Loucy (cell line): Measurements from ENCODE around the gene FRMD4A.

Experiments
- H2AFZ ChIP-seq: fragments of 200-600 bp; sonication (generic); 2 replicates; pipeline ENCODE4 v1.6.0; 2016; ENCODE audit warnings: antibody characterized with exemption, mild to moderate bottlenecking, low read length, moderate library complexity
- H3F3A ChIP-seq: fragments of 200-600 bp; 2 replicates; pipeline ENCODE4 v1.6.0; 2016; ENCODE audit warnings: antibody characterized with exemption, low read depth, mild to moderate bottlenecking
- H3K27me3 ChIP-seq: fragments of 200-600 bp; sonication (generic); 2 replicates; pipeline ENCODE4 v1.6.1; 2014; ENCODE audit warnings: low read length, mild to moderate bottlenecking; ENCODE audit not compliant: insufficient read depth, poor library complexity, severe bottlenecking
- H3K36me3 ChIP-seq: fragments of 200-600 bp; sonication (generic); 2 replicates; pipeline ENCODE4 v1.6.1; 2016; ENCODE audit warnings: low read length; ENCODE audit not compliant: insufficient read depth
- H3K4me1 ChIP-seq: fragments of 200-600 bp; sonication (generic); 2 replicates; pipeline ENCODE4 v1.5.1; 2014; ENCODE audit warnings: low read length, mild to moderate bottlenecking; ENCODE audit not compliant: insufficient read depth, poor library complexity, severe bottlenecking
- H3K4me2 ChIP-seq: fragments of 200-600 bp; sonication (generic); 2 replicates; pipeline ENCODE4 v1.6.0; 2014; ENCODE audit warnings: antibody characterized with exemption, low read length, low read depth, mild to moderate bottlenecking; ENCODE audit not compliant: poor library complexity, severe bottlenecking
- H3K4me3 ChIP-seq: fragments of 200-600 bp; sonication (generic); 2 replicates; pipeline ENCODE4 v1.5.1; 2014; ENCODE audit warnings: low read length, mild to moderate bottlenecking, mixed read lengths; ENCODE audit not compliant: poor library complexity, severe bottlenecking
- H3K79me2 ChIP-seq: fragments of 200-600 bp; sonication (generic); 2 replicates; pipeline ENCODE4 v1.6.1; 2014; ENCODE audit warnings: low read length; ENCODE audit not compliant: insufficient read depth
- H3K9ac ChIP-seq: fragments of 200-600 bp; sonication (generic); 2 replicates; pipeline ENCODE4 v1.6.0; 2014; ENCODE audit warnings: mild to moderate bottlenecking, low read depth, low read length, moderate library complexity; ENCODE audit not compliant: poor library complexity, severe bottlenecking
- H3K9me2 ChIP-seq: fragments of 200-600 bp; sonication (generic); replicated peaks from 2 replicates; pipeline ENCODE4 v1.6.1; 2016; ENCODE audit warnings: low read depth, low read length, mixed read lengths
- H3K9me3 ChIP-seq: fragments of 200-600 bp; sonication (generic); 2 replicates; pipeline ENCODE4 v1.6.1; 2014; ENCODE audit warnings: mild to moderate bottlenecking, antibody characterized with exemption, low read length, low read depth; ENCODE audit not compliant: insufficient read depth
- H4K20me1 ChIP-seq: fragments of 200-600 bp; sonication (generic); 2 replicates; pipeline ENCODE4 v1.6.0; 2014; ENCODE audit warnings: antibody characterized with exemption, low read length, mild to moderate bottlenecking; ENCODE audit not compliant: insufficient read depth, poor library complexity, severe bottlenecking
- CTCF ChIP-seq: fragments of 200-600 bp; sonication (generic); conservative IDR thresholded peaks from 2 replicates; pipeline ENCODE4 v1.5.1; 2014; ENCODE audit warnings: mild to moderate bottlenecking, antibody characterized with exemption, low read length
- EZH2phosphoT487 ChIP-seq: fragments of 200-600 bp; IDR thresholded peaks from 2 replicates; pipeline ENCODE4 v1.6.1; 2018; ENCODE audit warnings: antibody characterized with exemption, mild to moderate bottlenecking, moderate library complexity, borderline replicate concordance

The FRMD4A gene

DNA sequence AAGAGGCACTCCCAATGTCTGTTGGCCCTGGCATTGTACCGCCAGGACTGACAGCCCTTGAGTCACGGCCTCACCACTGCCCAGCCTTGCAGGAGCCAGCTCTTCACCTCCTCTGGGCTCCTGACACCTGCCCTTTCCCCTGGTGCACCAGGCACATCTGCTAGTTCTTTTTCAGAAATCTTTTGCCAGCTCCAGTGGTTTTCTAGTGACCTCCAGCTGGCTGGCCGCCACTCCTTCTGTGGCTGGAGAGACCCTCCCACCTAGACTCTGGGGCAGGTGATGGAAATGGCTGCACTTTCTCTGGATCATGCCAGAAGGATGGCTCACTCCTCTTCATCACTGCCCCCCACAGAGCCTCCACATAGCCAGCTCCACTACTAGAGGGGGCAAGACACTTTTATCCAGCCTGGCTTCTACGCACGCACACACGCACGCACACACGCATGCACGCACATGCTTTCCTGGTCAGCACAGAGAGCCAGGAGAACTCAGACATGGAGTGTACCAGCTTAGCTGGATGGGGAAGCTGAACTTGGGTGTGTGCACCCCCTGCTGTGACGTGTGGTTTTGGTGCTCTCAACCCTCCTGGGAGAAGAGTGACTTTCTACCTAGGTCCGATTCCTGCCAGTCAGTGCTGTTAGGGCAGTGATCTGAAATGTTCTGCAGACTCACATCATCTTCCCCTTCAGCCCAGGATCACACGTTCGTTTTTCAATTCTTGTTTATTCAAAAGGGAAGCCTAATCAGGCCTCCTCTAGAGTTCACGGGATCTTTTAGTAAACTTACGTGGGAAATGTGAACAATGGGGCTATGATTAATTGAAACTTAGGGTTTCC is 522.0 kb downstream of the FRMD4A start:
- H3K9me2 ChIP-seq, result no peaks in the 10 kb centered on the region
- no peaks in the 10 kb centered on the region for H3K9me3 ChIP-seq
- no peaks in the 10 kb centered on the region for H3F3A ChIP-seq
- no peaks in the 10 kb centered on the region for H3K79me2 ChIP-seq
- H3K4me1 ChIP-seq, result no peaks in the 10 kb centered on the region
- H3K4me3 ChIP-seq, result no peak overlapping the region
- H3K9ac ChIP-seq, result no peak overlapping the region
- H3K4me2 ChIP-seq, result no peak overlapping the region
- no peak overlapping the region for H2AFZ ChIP-seq
- TF ChIP-seq EZH2phosphoT487, result no peak
- no peak for TF ChIP-seq CTCF
- no peaks in the 10 kb centered on the region for H3K36me3 ChIP-seq
- H3K27me3 ChIP-seq, result no peaks in the 10 kb centered on the region
- no peaks in the 10 kb centered on the region for H4K20me1 ChIP-seq

- H4K20me1 ChIP-seq, result no peaks in the 10 kb centered on the region
- no peaks in the 10 kb centered on the region for H3K9me3 ChIP-seq
- no peak overlapping the region for H3K9ac ChIP-seq
- H3K36me3 ChIP-seq, result no peaks in the 10 kb centered on the region
- no peaks in the 10 kb centered on the region for H3K9me2 ChIP-seq
- H3K27me3 ChIP-seq, result no peaks in the 10 kb centered on the region
- TF ChIP-seq EZH2phosphoT487, result no peak
- TF ChIP-seq CTCF, result no peak
- no peak overlapping the region for H2AFZ ChIP-seq
- H3F3A ChIP-seq, result no peaks in the 10 kb centered on the region
- H3K4me1 ChIP-seq, result peaks cover 6% of the 10 kb centered on the region
- no peak overlapping the region for H3K4me2 ChIP-seq
- H3K4me3 ChIP-seq, result no peak overlapping the region
- no peaks in the 10 kb centered on the region for H3K79me2 ChIP-seq
Measured at GRCh38 chr10:13806419-13806818, 524.3 kb downstream of the FRMD4A start.

DNA sequence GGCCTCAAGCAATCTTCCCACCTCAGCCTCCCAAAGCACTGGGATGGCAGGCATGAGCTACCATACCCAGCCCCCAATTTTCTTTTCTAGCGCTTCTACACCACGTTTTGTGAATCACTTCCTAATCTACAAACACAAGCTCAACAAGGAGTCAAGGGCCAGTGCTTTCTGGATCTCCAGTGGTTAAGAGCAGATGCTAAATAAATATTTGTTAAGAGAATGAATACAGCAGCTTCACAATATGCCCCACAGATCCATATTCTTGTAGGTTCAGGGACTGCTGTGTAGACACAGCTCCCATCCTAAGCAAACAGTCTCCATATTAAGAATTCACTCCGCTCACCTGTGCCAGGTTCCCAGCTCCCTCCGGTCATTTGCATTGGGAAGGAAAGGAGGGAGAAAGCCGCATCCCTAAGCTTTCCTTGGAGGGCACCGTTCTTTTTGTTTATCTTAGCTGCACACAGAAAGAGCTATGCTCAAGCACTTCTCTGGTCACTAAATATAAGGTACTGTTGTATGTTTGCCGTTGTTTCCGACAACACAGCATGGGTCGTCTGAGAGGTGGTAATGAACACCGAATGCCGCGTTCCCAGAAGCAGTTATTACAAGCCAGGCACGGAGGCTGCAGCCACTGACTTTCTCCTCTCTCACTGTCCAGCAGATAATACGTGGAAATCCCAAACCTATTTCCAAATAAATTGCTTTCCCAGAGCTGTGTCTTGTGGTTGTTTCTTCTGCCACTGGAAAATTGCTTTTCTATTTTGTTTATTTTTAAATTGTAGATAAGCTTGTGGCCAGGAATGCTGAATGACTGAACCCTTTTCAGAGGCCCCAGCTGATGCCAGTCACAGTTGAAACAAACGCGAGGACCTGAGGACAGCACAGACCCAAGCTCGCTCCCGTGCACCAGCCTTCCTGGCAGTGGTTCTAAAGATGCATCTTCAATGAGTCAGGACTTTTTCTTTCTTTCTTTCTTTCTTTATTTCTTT is 526.9 kb downstream of the FRMD4A start:
- Histone ChIP-seq H3K79me2 (no peaks in the 10 kb centered on the region), H3K4me3 (no peak overlapping the region)

More for the DNA sequence above, 526.9 kb downstream of the FRMD4A start:
- no peaks in the 10 kb centered on the region for H3K36me3 ChIP-seq
- H3K4me1 ChIP-seq, result peaks cover 18% of the 10 kb centered on the region
- H3K9ac ChIP-seq, result no peak overlapping the region
- no peak overlapping the region for H2AFZ ChIP-seq
- H4K20me1 ChIP-seq, result no peaks in the 10 kb centered on the region
- TF ChIP-seq EZH2phosphoT487 (no peak), CTCF (no peak)
- no peaks in the 10 kb centered on the region for H3K9me3 ChIP-seq
- no peaks in the 10 kb centered on the region for H3F3A ChIP-seq
- no peak overlapping the region for H3K4me2 ChIP-seq
- H3K9me2 ChIP-seq, result no peaks in the 10 kb centered on the region
- H3K27me3 ChIP-seq, result no peaks in the 10 kb centered on the region
